Measurements from ENCODE around the gene CAPN9.

Gene CAPN9

GRCh38 chr1:230800891-230801840 is 54.0 kb downstream of the CAPN9 start:
- DNase-seq: no peak

- no peak for DNase-seq
Measured at GRCh38 chr1:230804396-230804795, 57.2 kb downstream of the CAPN9 start.

- no peak for DNase-seq
Measured at GRCh38 chr1:230806552-230806951, 59.4 kb downstream of the CAPN9 start.

- DNase-seq: no peak
Measured at GRCh38 chr1:230807029-230807428, 59.8 kb downstream of the CAPN9 start.

DNA sequence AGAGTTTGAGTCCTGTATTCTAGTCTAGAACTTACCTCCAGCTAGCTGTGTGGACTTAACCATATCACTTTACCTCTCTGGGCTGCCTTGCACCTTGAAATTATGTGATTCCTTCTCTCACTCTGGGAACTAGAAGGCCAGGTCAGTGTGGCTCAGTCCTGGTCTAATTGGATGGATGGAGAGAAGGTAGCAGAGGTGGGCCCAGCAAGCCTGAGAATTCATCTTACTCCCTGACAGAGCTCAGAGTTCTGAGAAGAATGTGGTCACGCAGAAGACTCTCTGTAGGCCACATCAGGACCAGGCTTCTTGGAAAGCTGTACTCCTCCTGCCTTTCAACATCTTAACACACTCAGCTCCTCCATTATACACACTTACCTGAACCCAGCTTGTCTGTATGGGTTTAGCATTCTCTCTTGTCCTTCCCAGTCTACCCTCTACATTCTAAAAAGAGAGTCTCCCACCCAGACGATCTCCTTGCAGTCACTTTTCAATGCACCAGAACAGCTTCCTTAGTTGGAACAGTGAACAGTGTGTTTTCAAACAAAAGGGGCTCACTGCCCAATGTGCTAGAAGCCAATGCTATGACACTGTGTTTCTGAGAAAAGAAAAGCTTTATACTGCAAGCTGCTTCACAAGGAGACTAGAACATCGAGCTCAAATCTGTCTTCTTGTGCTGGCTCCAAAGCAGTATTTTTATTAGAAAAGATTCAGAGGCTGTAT is 60.5 kb downstream of the CAPN9 start:
- no peak for DNase-seq

- DNase-seq: no peak
Measured at GRCh38 chr1:230808281-230808872, 61.2 kb downstream of the CAPN9 start.

GRCh38 chr1:230809256-230809990 is 62.2 kb downstream of the CAPN9 start:
- no peak for DNase-seq

- DNase-seq: no peak
Measured at GRCh38 chr1:230812568-230812967, 65.4 kb downstream of the CAPN9 start.

DNA sequence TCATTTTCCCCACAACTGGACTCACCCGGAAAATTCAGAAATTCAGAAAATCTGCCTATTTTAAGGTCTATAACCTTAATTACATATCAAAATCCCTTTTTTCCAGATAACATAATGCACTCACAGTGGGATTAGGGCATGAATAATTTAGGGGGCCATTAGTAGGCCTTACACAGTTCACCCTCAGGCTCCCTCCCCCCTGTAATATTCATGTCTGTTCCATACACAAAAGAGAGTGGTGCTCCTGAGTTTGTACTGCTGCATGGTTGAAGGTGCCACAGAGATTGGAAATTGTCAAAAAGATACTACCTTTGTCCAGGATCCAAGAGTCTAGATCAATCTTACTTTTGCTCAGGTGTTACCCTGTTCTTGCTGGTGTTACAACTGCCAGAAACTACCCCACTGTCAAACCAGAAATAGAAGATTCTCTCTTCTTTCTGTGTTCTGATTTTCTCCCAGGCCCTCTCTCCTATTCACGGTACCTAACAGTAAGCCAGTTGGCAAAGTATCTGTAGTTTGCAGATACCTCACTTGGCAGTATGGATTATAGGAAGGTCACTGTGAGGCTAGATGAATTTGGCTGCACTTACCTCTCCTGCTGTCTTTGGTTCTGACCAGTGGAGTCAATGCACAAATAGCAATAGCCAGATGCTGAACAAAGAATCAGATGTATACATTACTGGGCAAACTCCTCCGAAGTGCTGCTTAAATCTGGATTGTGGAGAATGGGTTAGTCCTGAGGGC is 67.9 kb downstream of the CAPN9 start:
- no peak for DNase-seq

DNA sequence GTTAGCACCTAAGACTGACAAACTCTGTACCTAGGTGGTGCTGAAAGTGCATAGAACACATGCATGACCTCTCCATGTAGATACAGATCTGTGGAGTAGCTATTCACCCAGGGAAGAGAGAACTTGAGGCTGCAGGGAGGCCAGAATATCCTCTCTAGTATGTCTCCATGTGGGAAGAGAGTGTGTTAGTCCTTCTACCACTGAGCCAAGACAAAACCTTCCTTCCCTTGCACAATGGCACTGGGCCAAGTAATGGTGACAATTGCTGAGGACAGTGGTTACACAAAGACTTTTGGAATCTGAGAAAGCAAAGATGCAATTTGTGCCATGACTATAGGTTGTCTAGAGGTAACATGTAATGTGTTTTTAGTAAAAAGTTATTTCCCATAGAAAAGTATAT is 68.8 kb downstream of the CAPN9 start:
- DNase-seq: no peak

GRCh38 chr1:230818367-230818766 is 71.2 kb downstream of the CAPN9 start:
- DNase-seq: no peak

GRCh38 chr1:230818901-230819300 is 71.7 kb downstream of the CAPN9 start:
- no peak for DNase-seq

DNA sequence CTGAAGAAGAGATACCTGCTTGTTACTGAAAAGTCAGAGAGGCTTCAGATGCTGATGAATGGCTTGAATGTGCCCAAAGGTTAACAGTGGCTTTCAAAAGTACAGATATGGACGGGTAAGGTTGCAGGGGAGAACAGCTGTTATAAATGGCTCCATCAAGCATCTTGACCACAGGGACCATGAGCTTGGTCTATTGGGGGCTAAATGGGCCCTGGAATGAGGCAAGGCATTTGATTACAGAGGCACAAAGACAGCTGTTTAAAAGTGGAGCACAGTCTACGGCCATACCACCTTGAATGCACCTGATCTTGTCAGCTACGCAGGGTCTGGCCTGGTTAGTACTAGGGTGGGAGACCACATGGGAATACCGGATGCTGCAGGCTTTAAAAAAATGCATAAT is 72.8 kb downstream of the CAPN9 start:
- DNase-seq: no peak

DNA sequence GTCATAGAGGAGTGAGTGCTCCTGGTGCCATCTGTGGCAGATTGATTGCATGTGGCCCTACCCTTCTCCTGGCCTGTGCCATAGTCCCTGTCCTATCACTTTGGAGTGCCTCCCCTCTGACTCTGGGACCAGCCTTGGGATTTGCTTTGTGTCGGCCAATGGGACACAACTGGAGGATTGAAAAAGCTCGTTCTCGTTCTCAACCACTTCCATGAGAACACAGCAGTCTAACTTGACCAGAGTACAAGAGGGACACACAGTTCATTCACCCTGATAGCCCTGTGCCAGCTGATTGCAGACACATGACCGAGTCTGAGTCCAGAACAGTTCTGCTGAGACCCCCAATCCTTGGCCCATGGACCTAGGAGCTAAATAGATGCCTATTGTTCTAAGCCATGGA is 73.4 kb downstream of the CAPN9 start:
- DNase-seq: no peak

DNA sequence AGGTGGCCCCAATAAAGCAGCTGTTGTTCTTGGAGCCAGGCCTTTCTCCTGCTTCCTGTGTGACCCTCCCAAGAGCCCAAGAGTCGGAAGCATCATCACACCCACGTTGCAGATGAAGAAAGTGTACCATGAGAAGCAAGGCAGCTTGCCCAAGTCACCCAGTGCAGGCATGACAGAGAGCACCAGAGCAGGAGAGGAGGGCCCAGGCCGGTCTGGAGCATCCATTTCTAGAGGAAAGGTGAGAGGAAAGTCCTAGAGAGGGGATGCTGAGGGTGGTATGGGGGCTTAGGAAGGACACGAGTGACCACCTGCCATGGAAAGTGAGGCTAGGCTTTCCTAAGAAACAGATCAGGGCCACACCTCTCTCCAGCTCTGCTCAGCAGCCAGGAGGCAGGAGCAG is 74.2 kb downstream of the CAPN9 start:
- DNase-seq: no peak

- DNase-seq: peak in 1 of 2 experiments; percentile 30
Measured at GRCh38 chr1:230822092-230822581, 74.9 kb downstream of the CAPN9 start.

DNA sequence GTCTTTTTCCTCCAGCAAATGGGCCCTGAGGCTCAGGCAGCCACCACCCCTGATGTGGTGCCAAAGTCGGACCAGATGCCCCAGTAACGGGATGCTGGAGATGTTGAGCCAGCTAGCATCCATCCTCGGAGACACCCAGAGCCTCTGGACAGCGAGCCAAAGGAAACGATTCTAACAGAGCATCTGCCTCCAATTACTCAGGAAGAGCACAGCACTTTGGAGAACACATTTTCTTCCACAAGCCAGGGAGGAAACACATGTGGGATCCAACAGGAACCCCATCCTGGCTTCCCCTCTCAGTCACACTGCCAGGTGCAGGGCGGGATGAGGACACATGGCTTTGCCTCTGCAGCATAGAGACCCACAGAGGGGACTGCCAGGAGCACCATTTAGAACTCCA is 76.2 kb downstream of the CAPN9 start:
- no peak for DNase-seq

DNA sequence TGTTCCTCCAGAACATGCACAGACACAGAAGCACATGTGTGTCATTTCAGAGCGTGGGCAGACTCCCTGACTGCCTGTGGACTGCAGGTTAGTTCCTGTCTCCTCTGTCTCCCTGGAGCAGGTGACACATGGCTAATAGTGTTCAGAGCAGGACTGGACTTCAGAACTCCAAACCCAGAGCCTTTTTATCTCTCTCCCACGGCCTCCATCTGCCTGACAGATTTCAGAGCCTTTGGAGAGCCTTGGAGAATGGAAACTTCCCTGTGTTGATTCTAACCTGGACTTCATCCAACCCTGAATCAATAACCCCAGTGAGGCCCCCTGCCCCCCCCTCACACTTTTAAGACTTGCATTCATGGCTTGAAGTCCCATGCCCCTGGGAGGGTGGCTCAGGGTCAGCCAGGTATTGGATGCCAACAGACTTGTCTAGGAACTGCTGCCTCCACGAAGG is 76.8 kb downstream of the CAPN9 start:
- no peak for DNase-seq

DNA sequence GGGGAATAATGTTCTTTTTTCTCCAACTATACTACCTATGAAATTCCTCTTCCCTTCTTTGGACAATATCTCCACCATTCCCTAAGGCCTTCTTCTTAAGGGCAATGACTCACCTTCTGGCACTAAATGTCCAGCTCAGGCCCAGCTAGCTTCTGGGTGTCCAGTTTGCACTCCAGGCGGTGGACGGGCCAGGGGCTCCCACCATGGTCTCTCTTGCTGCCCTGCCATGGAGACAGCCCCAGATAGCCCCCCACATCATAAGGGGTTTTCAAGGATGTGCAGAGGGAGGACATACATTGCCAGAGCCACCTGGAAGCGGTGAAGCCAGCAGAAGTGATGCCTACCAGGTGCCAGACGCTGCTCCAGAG is 77.3 kb downstream of the CAPN9 start:
- DNase-seq: no peak

- peak in 1 of 2 experiments; percentile 34 for DNase-seq
Measured at GRCh38 chr1:230824919-230825721, 77.9 kb downstream of the CAPN9 start.

DNA sequence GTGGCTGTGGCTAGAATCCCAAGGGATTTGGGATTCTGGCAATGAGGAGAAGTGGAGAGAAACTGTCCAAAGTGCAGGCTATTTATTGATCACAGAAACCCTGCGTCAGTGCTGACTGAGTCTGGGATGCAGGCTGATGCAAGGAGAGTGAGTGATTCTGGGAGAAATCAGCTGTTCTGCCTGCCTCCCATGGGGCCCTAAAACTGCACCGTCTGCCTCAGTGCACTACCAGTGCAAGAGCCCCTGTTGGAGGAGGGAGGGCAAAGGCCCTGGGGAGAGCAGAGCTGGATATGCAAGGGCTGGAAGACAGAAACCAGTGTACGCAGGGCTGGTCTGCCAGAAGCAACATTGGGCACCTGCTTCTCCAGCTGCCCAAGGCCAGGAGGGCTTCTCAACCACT is 78.6 kb downstream of the CAPN9 start:
- DNase-seq: peak in 1 of 2 experiments; percentile 29

Measured in SHP77 (cell line).